BLaER1 treated with 17β-estradiol and CSF1 and Interleukin-3, amounts not matched to agents 10 nM and 100 nM (cell line): ENCODE data around the gene C17orf58.
A peak's percentile ranks its signal among the peaks of the same experiment; 100 is the strongest.
"Not testable (repeated sequence)": the region's sequence is repeated elsewhere in the genome, so short reads cannot be mapped to it uniquely, and the experiment has no call there.

Source experiments
- H3K27ac ChIP-seq, 11 experiments: shearing (Covaris generic); formaldehyde crosslinking; 2 replicates each; pipeline ENCODE4 v1.8.1; 2022
- H3K27me3 ChIP-seq, 11 experiments: shearing (Covaris generic); formaldehyde crosslinking; 2 replicates each; pipeline ENCODE4 v1.8.1; 2022
- H3K36me3 ChIP-seq, 11 experiments: shearing (Covaris generic); formaldehyde crosslinking; 2 replicates each; pipeline ENCODE4 v1.8.1; 2022
- H3K4me1 ChIP-seq, 10 experiments: shearing (Covaris generic); formaldehyde crosslinking; 2 replicates each; pipeline ENCODE4 v1.8.1; 2022
- H3K4me2 ChIP-seq, 11 experiments: shearing (Covaris generic); formaldehyde crosslinking; 2 replicates each; pipeline ENCODE4 v1.8.1; 2022
- H3K4me3 ChIP-seq, 10 experiments: shearing (Covaris generic); formaldehyde crosslinking; 2 replicates each; pipeline ENCODE4 v1.8.1; 2022
- H3K9ac ChIP-seq, 11 experiments: shearing (Covaris generic); formaldehyde crosslinking; 2 replicates each; pipeline ENCODE4 v1.8.1; 2022
- H3K9me3 ChIP-seq, 11 experiments: shearing (Covaris generic); formaldehyde crosslinking; replicated peaks in 1 of 11; 2 replicates each; pipeline ENCODE4 v1.8.1; 2022
- H4K20me1 ChIP-seq, 11 experiments: shearing (Covaris generic); formaldehyde crosslinking; 2 replicates each; pipeline ENCODE4 v1.8.1; 2022
- Cebpa-rat ChIP-seq, 11 experiments: shearing (Covaris generic); IDR thresholded peaks; 2 replicates each; pipeline ENCODE4 v1.8.1; 2022

C17orf58 gene

GRCh38 chr17:67996301-67997171 lies at the start of gene C17orf58:
C17orf58 (minus strand) TSS chr17:67996469; CDS start chr17:67996198, 271 bp downstream.
- not testable (repeated sequence) for H3K27ac ChIP-seq, H3K9me3 ChIP-seq, H3K36me3 ChIP-seq
- Histone ChIP-seq H3K27me3 (peaks cover 44 to 72% (median 66%) of the 10 kb centered on the region in 11 experiments), H3K9ac (peak within 1 kb of the TSS in 10 of 11 experiments; percentile 4 to 66 (median 36); a peak in 13 of 22 replicates), H3K4me3 (peak within 1 kb of the TSS; percentile 46 to 67 (median 52)), H4K20me1 (peaks cover 0 to 19% (median 0%) of the 10 kb centered on the region in 11 experiments; a peak in 7 of 22 replicates), H3K4me2 (peak within 1 kb of the TSS; percentile 77 to 98 (median 87)), H3K4me1 (peaks cover 19 to 30% (median 26%) of the 10 kb centered on the region in 10 experiments)

GRCh38 chr17:68036304-68037147 lies 40.3 kb upstream of the C17orf58 start:
- Histone ChIP-seq H3K4me1 (peaks cover 18 to 28% (median 23%) of the 10 kb centered on the region in 10 experiments), H3K27me3 (no peaks in the 10 kb centered on the region), H3K9me3 (no peaks in the 10 kb centered on the region), H3K4me2 (peak overlapping the region; percentile 70 to 94 (median 85)), H4K20me1 (peaks cover 0 to 60% (median 55%) of the 10 kb centered on the region in 11 experiments; a peak in 17 of 22 replicates), H3K36me3 (peaks cover 43 to 50% (median 47%) of the 10 kb centered on the region in 11 experiments), H3K27ac (peak overlapping the region; percentile 66 to 98 (median 95)), H3K9ac (peak overlapping the region; percentile 86 to 99 (median 96)), H3K4me3 (peak overlapping the region; percentile 86 to 99 (median 96))
- no peak for TF ChIP-seq Cebpa-rat (IDR thresholded peaks at IDR 0.05)

- Histone ChIP-seq H3K9ac (peak within 1 kb of the TSS; percentile 86 to 99 (median 96)), H3K27me3 (no peaks in the 10 kb centered on the region), H3K4me2 (peak within 1 kb of the TSS; percentile 70 to 94 (median 85)), H3K36me3 (peaks cover 35 to 42% (median 39%) of the 10 kb centered on the region in 11 experiments), H3K4me1 (peaks cover 18 to 28% (median 23%) of the 10 kb centered on the region in 10 experiments), H3K9me3 (no peaks in the 10 kb centered on the region), H3K4me3 (peak within 1 kb of the TSS; percentile 86 to 99 (median 96)), H4K20me1 (peaks cover 0 to 52% (median 47%) of the 10 kb centered on the region in 11 experiments; a peak in 17 of 22 replicates), H3K27ac (peak within 1 kb of the TSS; percentile 66 to 98 (median 95))
- TF ChIP-seq Cebpa-rat (IDR thresholded peaks at IDR 0.05), result no peak
Observed at GRCh38 chr17:68035523-68036303, 39.4 kb upstream of the C17orf58 start, which contains the start of gene KPNA2. KPNA2 (plus strand) TSS chr17:68035735; CDS start chr17:68037133, 1,398 bp downstream.

DNA sequence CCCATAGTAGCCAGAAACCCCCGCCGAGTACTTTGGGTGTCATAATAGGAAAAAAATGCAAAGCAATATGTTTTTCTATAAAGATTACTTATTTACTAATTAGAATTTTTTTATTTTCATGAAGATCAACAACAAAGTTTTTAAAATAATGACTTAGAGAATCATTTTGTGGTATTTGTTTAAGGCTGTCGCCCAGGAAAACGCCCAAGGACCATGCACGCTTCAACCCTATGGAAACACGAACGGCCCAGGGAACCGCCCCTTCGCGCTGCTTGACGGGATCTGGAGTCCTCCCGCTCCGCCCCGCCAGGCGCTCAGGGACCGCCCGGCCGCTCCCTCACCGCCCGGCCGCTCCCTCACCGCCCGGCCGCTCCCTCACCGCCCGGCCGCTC lies 38.9 kb upstream of the C17orf58 start:
- H3K4me1 ChIP-seq, result peaks cover 18 to 28% (median 23%) of the 10 kb centered on the region in 10 experiments
- H3K27me3 ChIP-seq, result no peaks in the 10 kb centered on the region
- H3K4me2 ChIP-seq, result peak overlapping the region; percentile 21 to 78 (median 55); a peak in 19 of 22 replicates
- H3K9me3 ChIP-seq, result no peaks in the 10 kb centered on the region
- no peak for TF ChIP-seq Cebpa-rat (IDR thresholded peaks at IDR 0.05)
- H3K36me3 ChIP-seq, result peaks cover 29 to 36% (median 33%) of the 10 kb centered on the region in 11 experiments
- peak overlapping the region in 1 of 11 experiments; percentile 37; a peak in 5 of 22 replicates for H3K9ac ChIP-seq
- H3K4me3 ChIP-seq, result peak overlapping the region in 8 of 10 experiments; percentile 10 to 43 (median 28); a peak in 10 of 20 replicates
- peaks cover 0 to 46% (median 41%) of the 10 kb centered on the region in 11 experiments; a peak in 17 of 22 replicates for H4K20me1 ChIP-seq
- H3K27ac ChIP-seq, result peak overlapping the region in 1 of 11 experiments; percentile 23; a peak in 1 of 22 replicates

- Histone ChIP-seq H3K36me3 (peaks cover 22 to 29% (median 26%) of the 10 kb centered on the region in 11 experiments), H3K9ac (no peak overlapping the region; a peak in 2 of 22 replicates), H3K27ac (no peak overlapping the region), H3K4me3 (no peak overlapping the region), H3K4me2 (peak overlapping the region in 5 of 11 experiments; percentile 21 to 68 (median 62); a peak in 8 of 22 replicates), H4K20me1 (peaks cover 0 to 39% (median 34%) of the 10 kb centered on the region in 11 experiments; a peak in 17 of 22 replicates), H3K9me3 (no peaks in the 10 kb centered on the region), H3K27me3 (no peaks in the 10 kb centered on the region), H3K4me1 (peaks cover 18 to 28% (median 23%) of the 10 kb centered on the region in 10 experiments)
- no peak for TF ChIP-seq Cebpa-rat (IDR thresholded peaks at IDR 0.05)
Observed at GRCh38 chr17:68034452-68034776, 38.1 kb upstream of the C17orf58 start.

GRCh38 chr17:68033636-68034451 lies 37.6 kb upstream of the C17orf58 start:
- no peak overlapping the region for H3K27ac ChIP-seq
- peaks cover 18 to 28% (median 23%) of the 10 kb centered on the region in 10 experiments for H3K4me1 ChIP-seq
- H3K36me3 ChIP-seq, result peaks cover 16 to 24% (median 20%) of the 10 kb centered on the region in 11 experiments
- H3K9ac ChIP-seq, result no peak overlapping the region; a peak in 1 of 22 replicates
- no peaks in the 10 kb centered on the region for H3K27me3 ChIP-seq
- no peak overlapping the region for H3K4me2 ChIP-seq
- H4K20me1 ChIP-seq, result peaks cover 0 to 33% (median 29%) of the 10 kb centered on the region in 11 experiments; a peak in 17 of 22 replicates
- no peak overlapping the region for H3K4me3 ChIP-seq
- no peak for TF ChIP-seq Cebpa-rat (IDR thresholded peaks at IDR 0.05)
- no peaks in the 10 kb centered on the region for H3K9me3 ChIP-seq

- Histone ChIP-seq H3K4me3 (no peak overlapping the region), H3K9ac (no peak overlapping the region), H3K9me3 (0 out of 22 replicates have a peak, but pooled peaks cover 0 to 4% (median 0%) of the 10 kb centered on the region in 11 experiments), H3K36me3 (no peaks in the 10 kb centered on the region), H3K4me2 (no peak overlapping the region), H4K20me1 (no peaks in the 10 kb centered on the region), H3K27ac (no peak overlapping the region), H3K27me3 (no peaks in the 10 kb centered on the region), H3K4me1 (peaks cover 0 to 3% (median under 1%) of the 10 kb centered on the region in 10 experiments; a peak in 7 of 20 replicates)
- TF ChIP-seq Cebpa-rat (IDR thresholded peaks at IDR 0.05), result no peak
Observed at GRCh38 chr17:68029512-68030215, 33.4 kb upstream of the C17orf58 start.

GRCh38 chr17:68022547-68022946 lies 26.3 kb upstream of the C17orf58 start:
- H4K20me1 ChIP-seq, H3K9ac ChIP-seq, H3K27ac ChIP-seq, H3K4me3 ChIP-seq, H3K36me3 ChIP-seq, H3K4me2 ChIP-seq, H3K9me3 ChIP-seq, H3K27me3 ChIP-seq: not testable (repeated sequence)
- H3K4me1 ChIP-seq, result peaks cover 4 to 19% (median 12%) of the 10 kb centered on the region in 10 experiments; a peak in 15 of 20 replicates
